ENCODE results near the gene AZGP1.
"Not testable (repeated sequence)": the region's sequence is repeated elsewhere in the genome, so short reads cannot be mapped to it uniquely, and the experiment has no call there.

The AZGP1 gene

DNA sequence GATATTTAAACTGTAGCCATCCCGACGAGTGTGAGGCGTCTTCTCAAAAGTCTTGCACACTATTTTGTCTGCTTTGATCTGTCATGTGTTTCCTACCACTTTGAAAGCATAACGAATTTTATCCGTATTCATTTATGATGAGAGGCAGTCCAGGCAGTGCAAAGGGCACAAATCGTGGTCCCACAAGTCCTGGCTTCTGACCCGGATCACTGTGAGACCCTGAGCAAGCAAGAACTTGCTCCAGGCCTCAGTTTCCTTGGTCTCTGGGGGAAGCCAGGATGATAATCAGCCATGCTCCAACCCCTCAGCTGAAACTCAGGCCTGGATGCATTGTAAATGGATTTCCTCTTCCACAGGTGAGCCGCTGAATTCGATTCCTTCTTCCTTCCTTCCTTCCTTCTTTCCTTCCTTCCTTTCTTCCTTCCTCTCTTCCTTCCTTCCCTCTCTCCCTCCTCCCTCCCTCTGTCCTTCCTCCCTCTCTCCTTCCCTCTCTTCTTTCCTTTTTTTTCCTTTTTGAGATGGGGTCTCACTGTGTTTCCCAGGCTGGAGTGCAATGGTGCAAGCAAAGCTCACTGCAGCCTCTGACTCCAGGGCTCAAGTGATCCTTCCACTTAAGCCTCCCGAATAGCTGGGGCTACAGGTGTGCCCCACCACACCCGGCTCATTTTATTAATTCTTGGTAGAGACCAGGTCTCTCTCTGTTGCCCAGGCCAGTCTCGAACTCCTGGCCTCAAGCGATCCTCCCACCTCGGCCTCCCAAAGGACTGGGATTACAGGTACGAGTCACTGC, 21.1 kb upstream of the AZGP1 start:
- DNase-seq, result no peak

DNA sequence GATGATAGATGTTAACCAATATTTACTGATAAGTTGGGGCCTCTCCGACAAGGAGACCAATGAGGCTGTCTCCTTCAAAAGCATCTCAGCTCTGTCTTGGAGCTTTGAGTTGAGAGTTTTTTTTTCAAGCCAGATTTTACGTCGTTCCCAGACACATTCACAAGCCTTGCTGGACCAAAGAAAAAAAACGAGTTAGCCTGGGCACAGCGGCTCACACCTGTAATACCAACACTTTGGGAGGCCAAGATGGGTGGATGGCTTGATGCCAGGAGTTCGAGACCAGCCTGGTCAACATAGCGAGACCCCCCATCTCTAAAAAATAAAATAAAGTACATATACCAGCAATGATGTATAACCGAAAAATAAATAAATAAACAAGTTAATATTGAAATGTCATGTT, 19.0 kb upstream of the AZGP1 start:
- DNase-seq, result no peak

DNA sequence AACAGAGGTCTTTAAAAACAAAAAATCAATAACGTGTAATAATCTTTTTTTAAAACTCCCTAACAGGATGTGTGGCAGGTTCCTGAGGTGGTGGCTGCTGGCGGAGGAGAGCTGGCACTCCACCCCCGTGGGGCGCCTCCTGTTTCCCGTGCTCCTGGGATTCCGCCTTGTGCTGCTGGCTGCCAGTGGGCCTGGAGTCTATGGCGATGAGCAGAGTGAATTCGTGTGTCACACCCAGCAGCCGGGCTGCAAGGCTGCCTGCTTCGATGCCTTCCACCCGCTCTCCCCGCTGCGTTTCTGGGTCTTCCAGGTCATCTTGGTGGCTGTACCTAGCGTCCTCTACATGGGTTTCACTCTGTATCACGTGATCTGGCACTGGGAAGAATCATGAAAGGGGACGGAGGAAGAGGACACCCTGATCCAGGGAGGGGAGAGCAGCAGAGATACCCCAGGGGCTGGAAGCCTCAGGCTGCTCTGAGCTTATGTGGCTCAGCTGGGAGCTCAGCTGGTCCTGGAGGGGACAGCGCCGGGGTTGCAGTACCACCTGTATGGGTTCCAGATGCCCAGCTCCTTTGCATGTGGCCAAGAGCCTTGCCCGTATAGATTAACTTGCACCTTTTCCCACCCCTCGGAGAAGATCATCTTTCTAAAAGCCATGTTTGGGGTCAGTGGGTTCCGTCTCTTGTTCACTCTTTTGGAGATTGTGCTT, 16.7 kb upstream of the AZGP1 start:
- no peak for DNase-seq

DNA sequence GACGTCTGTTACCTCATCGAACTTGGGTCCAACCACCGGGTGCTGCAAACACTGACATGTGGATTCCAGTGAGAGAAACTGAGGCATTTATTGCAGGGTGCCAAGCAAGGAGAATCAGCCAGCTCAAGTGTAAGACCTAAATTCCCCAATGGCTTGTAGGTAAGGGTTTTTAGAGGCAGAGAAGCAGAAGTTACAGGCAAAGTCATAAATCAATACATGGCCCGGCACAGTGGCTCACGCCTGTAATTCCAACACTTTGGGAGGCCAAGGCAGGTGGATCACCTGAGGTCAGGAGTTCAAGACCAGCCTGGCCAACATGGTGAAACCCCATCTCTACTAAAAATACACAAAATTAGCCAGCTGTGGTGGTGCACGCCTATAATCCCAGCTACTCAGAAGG, 15.7 kb upstream of the AZGP1 start:
- not testable (repeated sequence) for DNase-seq

DNA sequence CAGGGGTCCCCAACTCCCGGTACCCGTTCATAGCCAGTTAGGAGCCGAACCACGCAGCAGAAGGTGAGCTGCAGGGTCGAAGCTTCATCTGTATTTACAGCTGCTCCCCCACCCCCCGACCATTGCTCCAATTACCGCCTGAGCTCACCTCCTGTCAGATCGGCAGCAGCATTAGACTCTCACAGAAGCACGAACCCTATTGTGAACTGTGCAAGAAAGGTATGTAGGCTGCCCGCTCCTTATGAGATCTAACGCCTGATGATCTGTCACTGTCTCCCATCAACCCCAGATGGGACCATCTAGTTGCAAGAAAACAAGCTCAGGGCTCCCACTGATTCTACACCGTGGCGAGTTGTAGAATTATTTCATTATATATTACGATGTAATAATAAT, 14.6 kb upstream of the AZGP1 start:
- no peak for DNase-seq

DNA sequence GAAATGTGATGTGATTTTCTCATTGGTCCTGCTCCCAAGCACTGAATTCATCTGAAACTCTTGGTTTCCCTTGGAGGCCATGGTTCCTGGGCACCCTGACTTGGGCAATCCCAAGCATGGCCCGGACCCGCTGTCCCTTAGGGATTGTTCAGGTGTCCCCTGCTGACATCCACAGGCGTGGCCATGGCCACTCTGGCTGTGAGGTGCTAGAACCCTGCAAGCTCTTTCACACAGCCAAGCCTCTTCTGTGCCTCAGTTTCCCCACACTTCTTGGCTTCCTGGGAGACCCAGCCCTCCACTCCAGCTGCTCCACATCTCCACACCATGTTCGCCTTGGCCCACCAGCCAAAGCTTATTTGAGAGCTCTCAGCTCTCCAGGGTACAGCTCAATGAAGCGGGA, 12.0 kb upstream of the AZGP1 start:
- DNase-seq, result no peak

DNA sequence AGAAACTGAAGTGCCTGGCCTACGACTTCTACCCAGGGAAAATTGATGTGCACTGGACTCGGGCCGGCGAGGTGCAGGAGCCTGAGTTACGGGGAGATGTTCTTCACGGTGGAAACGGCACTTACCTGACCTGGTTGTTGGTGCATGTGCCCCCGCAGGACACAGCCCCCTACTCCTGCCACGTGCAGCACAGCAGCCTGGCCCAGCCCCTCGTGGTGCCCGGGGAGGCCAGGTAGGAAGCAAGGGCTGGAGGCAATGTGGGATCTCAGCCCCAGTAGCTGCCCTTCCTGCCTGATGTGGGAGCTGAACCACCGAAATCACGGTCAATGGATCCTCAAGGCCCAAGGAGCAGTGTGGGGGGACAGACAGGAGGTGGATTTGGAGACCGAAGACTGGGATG, 11.5 kb upstream of the AZGP1 start:
- not testable (repeated sequence) for DNase-seq

DNA sequence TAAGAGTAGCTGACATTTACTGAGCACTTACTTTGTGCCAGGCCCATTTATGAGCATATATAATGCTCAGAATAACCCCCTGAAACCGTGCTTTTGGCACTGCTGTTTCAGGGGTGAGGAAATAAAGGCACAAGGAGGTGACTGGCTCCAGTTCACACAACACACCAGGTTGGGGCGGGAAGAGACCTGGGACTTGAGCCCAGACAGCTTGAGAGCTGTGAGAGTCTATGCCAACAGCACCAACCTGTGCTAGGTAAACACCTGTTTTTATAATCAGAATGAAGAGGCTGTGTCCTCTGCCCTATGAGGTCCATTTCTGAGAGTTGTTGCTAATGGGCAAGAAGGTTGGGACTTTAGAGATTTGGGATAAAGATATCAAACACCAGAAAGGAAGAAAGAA, 8.8 kb upstream of the AZGP1 start:
- DNase-seq, result no peak

DNA sequence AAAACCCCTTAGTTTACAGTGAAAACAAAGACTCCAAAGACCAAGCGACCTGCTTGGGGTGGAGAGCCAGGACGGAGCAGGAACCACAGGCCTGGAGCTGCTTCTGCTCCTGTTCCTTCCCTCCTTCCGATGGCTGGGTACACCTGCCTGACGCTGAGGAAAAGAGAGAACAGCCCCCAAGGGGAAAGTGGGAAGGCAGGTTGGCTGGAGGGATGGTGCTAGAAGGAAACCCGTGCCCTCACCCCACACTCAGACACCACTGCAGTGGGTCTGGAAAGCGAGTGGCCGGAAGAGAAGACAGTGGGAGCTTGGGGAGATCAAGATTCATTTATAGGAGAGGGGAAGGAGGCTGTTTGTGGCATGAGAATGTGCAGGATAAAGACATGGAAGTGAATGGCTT, 5.2 kb upstream of the AZGP1 start:
- not testable (repeated sequence) for DNase-seq

DNA sequence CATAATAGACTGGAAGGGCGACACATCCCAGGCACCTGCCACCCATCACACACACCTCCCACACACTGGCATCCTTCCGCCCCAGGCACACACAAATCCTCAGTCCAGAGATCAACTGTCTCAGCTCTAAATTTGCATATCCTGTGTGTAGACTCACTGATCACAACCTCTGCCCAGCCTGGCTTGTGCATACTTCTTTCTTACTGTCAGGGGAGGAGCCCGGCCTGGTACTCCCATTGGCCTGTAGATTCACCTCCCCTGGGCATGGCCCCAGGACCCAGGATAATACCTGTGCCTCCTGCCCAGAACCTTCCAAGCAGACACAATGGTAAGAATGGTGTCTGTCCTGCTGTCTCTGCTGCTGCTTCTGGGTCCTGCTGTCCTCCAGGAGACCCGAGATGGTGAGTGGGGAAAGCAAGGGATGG, 4.6 kb upstream of the AZGP1 start:
- not testable (repeated sequence) for DNase-seq

DNA sequence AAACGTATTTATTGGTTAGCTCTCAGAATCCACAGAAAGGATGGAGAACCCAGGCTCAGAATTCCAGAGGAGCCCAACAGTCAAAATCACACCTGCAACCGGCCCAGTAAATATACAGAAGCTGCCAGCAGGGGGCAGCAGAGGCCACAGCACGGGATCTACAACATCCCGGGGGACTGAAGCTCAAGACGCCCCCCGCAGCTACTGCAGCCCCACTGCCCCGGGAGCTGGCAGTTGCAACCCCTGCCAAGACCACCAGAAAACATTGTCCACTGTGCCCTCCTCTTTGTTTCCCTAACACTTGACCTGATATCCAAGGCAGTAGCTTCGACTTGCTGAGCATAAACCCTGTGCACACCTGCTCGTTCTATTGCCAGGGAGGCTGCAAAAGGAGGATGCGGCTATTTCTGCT, 4.0 kb upstream of the AZGP1 start:
- DNase-seq, result not testable (repeated sequence)

DNA sequence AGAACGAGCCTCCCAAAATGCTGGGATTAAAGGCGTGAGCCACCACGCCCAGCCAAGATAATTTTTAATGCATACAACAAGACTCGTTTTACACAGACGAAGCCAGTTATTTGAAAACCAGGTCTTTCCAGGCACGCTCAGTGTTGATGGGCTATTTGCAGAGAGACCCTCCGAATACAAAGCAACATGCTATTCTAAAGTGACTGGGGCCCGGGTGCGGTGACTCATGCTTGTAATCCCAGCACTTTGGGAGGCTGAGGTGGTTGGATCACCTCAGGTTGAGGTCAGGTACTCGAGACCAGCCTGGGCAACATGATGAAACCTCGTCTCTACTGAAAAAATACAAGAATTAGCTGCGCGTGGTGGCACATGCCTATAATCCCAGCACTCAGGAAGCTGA, 795 bp upstream of the AZGP1 start:
- DNase-seq, result no peak

DNA sequence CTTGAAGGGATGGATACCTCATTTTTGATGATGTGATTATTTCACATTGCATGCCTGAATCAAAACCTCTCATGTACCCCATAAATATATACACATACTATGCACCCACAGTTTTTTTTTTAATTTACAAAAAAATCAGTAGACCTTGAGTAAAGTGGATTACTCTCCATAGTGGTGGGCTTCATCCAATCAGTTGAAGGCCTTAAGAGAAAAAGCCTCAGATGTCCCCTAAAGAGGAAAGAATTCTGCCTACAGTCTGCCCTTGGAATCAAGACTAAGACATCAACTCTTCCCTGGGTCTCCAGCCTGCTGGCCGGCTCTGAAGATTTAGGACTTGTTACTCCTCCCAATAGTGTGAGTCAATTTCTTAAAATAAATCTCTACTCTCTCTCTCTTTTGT, 1.1 kb downstream of the AZGP1 start:
- no peak for DNase-seq

DNA sequence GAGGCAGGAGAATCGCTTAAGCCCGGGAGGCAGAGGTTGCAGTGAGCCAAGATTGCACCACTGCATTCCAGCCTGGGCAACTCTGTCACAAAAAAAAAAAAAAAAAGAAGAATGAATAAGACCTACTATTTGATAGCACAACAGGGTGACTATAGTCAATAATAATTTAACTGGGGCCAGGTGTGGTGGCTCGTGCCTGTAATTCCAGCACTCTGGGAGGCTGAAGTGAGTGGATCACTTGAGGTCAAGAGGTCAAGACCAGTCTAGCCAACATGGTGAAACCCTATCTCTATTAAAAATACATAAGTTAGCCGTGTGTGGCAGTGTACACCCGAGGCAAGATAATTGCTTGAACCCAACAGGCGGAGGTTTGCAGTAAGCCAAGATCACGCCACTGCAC, 2.0 kb downstream of the AZGP1 start:
- DNase-seq, result not testable (repeated sequence)

DNA sequence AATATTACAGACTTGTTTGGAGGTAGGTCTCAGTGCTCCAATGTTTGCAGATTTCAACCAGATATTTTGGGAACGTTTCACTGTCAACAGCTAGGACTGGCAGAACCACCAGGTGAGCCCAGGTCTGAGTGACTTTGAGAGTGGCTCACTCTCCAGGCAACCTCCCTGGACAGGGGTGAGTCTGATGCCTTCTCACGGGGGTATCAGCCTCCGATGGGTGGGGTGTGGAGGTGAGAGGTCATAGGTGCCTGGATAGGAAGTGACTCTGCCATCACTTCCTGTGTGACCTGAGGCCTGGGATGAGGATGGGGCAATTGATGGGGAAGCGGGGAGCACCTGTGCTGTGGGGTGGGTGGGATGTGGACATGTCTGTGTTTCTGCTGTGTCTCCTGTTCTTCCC, 4.6 kb downstream of the AZGP1 start:
- no peak for DNase-seq

DNA sequence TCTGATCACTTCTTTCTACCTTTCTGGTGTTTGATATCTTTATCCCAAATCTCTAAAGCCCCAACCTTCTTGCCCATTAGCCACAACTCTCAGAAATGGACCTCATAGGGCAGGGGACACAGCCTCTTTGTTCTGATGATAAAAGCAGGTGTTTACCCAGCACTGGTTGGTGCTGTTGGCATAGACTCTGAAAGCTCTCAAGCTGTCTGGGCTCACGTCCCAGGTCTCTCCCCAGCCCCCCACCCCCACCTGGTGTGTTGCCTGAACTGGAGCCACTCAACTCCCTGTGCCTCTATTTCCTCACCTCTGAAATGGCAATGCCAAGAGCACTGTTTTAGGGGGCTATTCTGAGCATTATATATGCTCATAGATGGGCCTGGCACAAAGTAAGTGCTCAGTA, 6.0 kb downstream of the AZGP1 start:
- not testable (repeated sequence) for DNase-seq

DNA sequence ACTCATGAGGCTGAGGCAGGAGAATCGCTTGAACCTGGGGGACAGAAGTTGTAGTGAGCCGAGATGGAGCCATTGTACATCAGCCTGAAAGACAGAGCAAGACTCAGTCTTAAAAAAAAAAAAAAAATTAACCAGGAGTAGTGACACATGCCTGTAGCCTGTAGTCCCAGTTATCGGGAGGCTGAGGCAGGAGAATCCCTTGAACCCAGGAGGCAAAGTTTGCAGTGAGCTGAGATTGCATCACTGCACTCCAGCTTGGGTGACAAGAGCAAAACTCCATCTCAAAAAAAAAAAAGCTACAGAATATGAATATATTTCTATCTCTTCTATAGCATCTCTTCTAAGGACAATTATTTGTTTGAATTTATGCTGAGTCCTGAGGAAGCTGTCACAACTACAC, 6.5 kb downstream of the AZGP1 start:
- no peak for DNase-seq

DNA sequence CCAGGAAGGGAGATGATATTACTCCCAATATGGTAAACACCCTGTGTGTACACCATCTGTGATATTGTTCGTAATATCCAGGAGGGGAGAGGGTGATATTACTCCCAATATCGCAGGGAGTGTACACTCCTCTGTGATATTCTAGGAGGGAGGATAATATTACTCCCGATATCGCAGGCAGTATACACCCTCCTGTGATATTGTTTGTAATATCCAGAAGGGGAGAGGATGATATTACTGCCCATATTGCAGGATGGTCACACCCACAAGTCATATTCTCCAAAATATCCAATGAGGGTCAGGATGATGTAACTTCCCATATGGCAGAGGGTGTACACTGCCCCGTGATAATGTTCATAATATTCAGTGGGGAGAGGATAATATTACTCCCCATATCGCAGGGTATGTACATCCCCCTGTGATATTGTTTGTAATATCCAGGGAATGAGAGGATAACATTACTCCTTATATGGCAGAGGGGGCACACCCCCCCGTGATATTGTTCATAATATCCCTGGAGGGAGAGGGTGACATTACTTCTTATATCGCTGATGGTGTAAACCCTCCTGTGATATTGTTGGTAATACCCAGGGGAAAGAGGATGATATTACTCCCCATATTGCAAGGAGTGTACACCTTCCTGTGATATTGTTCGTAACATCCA, 17.1 kb downstream of the AZGP1 start:
- no peak for DNase-seq

DNA sequence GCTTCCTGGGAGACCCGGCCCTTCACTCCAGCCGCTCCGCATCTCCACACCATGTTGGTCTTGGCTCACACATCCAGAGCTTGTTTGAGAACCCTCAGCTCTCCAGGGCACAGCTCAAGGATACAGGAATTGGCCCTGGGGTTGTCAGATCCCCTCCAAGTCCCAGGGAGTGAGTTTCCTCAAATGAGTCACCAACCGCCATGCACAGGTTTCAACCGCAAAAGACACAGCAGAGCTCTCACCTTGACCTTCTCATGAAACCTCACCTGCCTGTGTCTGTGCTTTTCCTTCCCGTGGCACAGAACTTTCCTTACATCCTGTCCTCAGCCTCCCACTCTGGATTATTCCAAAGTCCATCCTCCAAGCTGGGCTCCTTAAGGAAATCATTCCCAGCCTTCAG, 20.6 kb downstream of the AZGP1 start:
- DNase-seq, result no peak

DNA sequence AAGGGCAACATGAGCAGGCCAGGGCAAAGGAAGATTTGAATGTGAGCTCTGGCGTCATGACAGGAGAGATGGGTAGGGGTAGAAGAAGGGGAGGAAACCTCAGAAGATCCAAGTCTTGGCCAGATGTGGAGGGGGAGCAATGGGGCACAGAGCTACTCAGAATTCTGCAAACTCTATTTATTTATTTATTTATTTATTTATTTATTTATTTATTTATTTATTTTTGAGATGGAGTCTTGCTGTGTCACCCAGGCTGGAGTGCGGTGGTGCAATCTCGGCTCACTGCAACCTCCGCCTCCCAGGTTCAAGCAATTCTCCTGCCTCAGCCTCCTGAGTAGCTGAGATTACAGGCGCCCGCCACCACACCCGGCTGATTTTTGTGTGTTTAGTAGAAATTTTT, 21.2 kb downstream of the AZGP1 start:
- DNase-seq, result not testable (repeated sequence)

DNA sequence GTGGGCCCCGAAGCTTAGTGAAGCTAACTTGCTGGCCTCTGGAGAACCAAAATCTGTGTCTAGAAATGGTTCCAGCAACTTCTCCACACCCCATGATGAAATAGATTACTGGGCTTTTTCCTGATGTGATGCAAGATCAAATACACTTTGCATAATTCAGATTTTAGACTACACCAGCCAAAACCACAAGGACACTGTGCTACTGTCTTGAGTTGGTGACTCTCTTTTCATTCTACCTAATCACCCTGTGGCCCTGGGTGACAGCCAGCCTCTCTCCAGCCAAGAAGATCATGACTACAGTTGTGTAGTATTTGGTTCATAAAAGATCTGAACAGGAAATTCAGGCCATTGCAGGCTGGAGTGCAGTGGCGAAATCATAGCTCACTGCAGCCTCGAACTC, 22.2 kb downstream of the AZGP1 start:
- DNase-seq, result no peak

DNA sequence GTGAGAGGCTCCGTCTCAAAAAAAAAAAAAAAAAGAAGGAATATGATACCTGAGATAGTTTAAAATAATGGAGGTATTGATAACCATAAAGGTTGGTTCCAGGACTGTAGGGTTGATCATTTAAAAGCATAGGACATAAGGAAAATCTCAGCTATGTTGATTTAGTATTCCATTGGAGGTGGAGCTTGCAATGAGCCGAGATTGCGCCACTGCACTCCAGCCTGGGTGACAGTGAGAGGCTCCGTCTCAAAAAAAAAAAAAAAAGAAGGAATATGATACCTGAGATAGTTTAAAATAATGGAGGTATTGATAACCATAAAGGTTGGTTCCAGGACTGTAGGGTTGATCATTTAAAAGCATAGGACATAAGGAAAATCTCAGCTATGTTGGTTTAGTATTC, 23.2 kb downstream of the AZGP1 start:
- not testable (repeated sequence) for DNase-seq

DNA sequence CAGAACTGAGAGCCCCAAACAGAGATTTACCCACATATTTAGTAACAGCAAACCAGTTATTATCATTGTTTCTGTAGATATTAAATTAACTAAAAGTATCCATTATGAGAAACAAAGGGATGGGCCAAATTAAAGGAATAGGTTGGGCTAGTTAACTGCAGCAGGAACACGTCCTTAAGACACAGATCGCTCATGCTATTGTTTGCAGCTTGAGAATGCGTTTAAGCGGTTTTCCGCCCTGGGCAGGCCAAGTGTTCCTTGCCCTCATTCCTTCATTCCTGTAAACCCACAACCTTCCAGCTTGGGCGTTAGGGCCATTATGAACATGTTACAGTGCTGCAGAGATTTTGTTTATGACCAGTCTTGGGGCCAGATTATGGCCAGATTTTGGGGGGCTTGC, 25.0 kb downstream of the AZGP1 start:
- DNase-seq, result not testable (repeated sequence)

DNA sequence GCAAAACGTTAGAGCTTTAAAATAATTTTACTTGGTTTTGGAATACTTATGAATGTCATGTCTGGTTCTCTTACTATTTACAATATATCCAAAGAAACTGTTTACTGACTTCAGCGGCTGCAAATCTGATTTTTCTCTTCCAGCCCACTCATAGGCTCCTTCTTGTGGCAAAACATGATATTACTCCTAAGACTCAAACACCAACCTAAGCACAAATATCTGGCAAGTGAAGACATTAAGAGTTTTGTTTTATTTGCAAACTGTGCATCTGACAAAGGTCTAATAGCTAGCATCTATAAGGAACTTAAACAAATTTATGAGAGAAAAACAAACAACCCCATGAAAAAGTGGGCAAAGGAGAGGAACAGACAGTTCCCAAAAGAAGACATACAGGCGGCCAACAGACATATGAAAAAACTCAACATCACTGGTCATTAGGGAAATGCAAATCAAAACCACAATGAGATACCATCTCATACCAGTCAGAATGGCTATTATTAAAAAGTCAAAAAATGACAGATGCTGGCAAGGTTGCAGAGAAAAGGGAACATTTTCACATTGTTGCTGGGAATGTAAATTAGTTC, 26.1 kb downstream of the AZGP1 start:
- DNase-seq, result no peak
